IPS DF 19.7 (cell line): ENCODE results near the gene HOXC9.
"Not testable (repeated sequence)": the region's sequence is repeated elsewhere in the genome, so short reads cannot be mapped to it uniquely, and the experiment has no call there.

Source experiments
- DNase-seq: peaks from one replicate; pipeline ENCODE4 v3.0.0-alpha.2; 2013; ENCODE audit warnings: low read depth, low spot score

Gene HOXC9

GRCh38 chr12:54040148-54040494 lies 40.2 kb downstream of the HOXC9 start:
- DNase-seq: no peak

DNA sequence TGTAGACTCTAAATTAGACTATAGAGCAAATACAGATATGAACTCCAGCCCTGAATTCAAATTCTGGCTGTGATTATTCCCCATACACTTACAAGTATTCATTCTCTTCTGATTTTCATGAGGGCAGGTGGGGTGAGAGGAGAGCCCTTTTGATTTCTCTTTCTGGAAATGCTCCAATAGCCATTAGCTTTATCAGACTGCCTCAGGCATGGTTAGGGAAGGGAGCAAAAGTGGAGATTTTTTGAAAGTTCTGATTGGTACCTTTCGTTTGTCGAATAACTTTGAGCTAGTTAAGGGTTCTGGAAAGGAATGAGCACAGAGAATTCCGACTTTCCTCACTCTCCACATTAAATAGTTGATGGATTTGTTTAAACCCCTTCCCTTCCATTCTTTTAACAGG lies 40.7 kb downstream of the HOXC9 start:
- no peak for DNase-seq

GRCh38 chr12:54041097-54041690 lies 41.2 kb downstream of the HOXC9 start:
- no peak for DNase-seq

DNA sequence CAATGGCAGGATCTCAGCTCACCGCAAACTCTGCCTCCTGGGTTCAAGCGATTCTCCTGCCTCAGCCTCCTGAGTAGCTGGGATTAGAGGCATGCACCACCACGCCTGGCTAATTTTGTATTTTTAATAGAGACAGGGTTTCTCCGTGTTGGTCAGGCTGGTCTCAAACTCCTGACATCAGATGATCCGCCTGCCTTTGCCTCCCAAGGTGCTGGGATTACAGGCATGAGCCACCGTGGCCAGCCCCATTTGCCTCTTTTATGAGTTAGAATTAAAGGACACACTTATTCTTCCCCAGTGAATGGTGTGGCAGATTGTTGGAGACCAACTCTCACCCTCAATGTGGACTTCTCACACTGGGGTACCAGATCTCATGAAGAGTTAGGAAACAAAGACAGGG lies 42.1 kb downstream of the HOXC9 start:
- DNase-seq: not testable (repeated sequence)

- no peak for DNase-seq
These were observed 43.3 kb downstream of the HOXC9 start for GRCh38 chr12:54042970-54043853.

- DNase-seq: no peak
These were observed 44.6 kb downstream of the HOXC9 start for GRCh38 chr12:54044425-54045103.

- no peak for DNase-seq
These were observed 45.4 kb downstream of the HOXC9 start for GRCh38 chr12:54045401-54045800.

- DNase-seq: no peak
These were observed 46.0 kb downstream of the HOXC9 start for GRCh38 chr12:54045868-54046521.

- no peak for DNase-seq
These were observed 46.8 kb downstream of the HOXC9 start for GRCh38 chr12:54046809-54047159.

DNA sequence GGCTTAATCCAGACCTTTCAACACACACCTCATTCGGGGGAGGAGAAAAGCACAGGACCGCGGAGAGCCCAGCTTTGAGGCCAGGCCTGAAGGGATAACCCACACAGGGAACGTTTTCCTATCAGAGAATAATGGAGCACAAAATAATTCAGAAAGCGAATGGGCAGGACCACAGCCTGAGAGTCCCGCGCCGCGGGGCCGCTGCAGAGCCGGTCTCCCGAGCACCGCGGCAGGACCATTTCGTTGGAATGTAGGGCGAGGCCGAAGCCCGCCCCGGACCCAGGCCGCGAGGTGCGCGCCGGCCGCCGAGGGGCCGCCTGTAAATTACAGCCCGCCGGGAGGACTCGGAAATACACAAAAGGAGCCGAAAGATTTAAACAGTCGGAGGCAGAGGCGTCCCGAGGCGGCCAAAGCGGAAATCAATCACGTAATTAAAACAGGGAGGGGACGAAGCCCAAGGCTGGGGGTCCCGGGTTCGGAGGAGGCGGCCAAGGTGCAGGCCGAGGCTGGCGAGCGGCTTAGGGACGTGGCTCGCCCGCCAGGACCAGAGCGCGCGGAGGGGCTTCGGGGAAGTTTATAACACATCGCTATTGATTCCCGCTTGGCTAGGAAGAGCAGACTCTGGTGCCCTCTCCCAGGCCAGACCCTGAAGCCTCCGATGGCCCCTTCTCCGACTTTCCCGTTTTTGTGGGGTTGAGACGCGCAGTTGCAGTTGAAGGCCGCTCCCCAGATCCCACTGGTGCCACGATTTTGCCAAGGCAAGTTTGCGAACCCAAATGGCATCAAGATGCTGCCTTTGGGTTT lies 47.4 kb downstream of the HOXC9 start:
- no peak for DNase-seq

DNA sequence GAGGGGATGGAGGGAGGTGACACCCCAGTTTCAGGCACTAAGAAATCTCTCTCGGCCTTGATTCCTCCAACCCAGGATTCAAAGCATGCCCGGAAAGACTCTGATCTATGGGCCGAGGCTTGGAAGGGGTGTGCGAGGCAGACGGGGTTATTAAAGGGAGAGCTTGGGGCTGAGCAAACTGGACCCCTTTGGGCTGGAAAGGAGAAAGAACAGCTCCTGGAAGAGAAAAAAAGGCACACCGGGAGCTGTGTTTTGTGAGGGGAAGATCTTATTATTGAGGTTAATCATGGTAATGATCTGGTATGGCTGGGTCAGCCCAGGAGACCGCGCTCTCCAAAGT lies 48.0 kb downstream of the HOXC9 start:
- DNase-seq: no peak

GRCh38 chr12:54048406-54049093 lies 48.6 kb downstream of the HOXC9 start:
- DNase-seq: no peak

DNA sequence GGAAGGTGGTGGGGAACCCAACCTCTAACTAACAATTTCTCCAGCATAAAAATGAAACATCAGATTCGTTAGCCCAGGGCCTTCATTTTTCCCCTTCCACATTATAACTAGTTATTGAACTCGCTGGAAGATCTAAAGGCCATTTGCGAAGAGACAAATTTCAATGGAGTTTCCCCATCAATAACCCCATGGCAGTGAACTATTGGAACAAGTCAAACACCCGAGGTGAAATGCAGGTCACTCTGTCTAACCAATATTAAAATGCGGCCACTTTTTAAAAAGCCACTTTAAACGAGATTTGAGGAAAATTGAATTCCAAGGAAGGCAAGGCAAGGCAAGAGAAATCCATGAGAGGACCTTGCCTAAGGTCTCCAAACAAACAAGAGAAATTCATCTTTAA lies 49.1 kb downstream of the HOXC9 start:
- no peak for DNase-seq

DNA sequence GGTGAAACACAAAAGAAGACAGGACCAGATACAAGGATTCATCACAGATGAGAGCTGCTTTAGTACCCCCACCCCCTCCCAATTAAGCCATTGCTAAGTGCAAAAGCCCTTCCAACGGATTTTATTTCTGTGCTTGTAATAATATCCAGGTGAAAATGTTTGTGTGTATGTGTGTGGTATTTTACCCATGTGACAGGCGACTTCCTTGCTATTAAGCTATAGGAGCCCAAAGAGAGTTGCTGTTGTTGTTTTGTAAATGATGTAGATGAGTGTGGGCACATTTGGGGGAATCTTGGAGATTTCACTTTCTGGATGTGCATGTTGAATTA lies 50.5 kb downstream of the HOXC9 start:
- no peak for DNase-seq

- DNase-seq: no peak
These were observed 51.3 kb downstream of the HOXC9 start for GRCh38 chr12:54051026-54051842.

GRCh38 chr12:54051874-54052437 lies 52.0 kb downstream of the HOXC9 start:
- DNase-seq: no peak

GRCh38 chr12:54052438-54053002 lies 52.6 kb downstream of the HOXC9 start:
- DNase-seq: no peak
